ENCODE measurements around the gene IFITM2.
"Not testable (repeated sequence)": the region's sequence is repeated elsewhere in the genome, so short reads cannot be mapped to it uniquely, and the experiment has no call there.

Gene IFITM2

GRCh38 chr11:349270-349954, 41.8 kb downstream of the IFITM2 start:
- DNase-seq = not testable (repeated sequence)

DNA sequence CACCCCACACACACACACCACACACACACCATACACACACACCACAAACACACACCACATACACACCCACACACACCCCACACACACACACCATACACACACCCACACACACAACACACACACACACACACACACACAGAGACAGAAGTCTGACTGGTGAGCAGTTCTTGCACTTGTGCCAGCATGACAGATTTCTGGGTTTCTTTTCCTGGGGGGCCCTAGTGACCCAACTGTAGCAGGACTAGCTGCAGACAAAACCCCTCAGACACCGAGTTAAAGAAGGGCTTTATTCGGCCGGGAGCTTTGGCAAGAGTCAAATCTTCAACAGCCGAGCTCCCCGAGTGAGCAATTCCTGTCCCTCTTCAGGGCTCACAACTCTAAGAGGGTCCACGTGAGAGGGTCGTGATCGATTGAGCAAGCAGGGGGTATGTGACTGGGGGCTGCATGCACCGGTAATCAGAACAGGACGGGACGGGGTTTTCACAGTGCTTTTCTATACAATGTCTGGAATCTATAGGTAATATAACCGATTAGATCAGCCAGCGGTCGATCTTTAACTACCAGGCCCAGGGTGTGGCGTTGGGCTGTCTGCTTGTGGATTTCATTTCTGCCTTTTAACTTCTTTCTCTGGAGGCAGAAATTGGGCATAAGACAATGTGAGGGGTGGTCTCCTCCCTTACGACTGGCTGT, 42.6 kb downstream of the IFITM2 start:
- not testable (repeated sequence) for DNase-seq

- DNase-seq = no peak
Observed at GRCh38 chr11:350723-351255, 43.2 kb downstream of the IFITM2 start.

DNA sequence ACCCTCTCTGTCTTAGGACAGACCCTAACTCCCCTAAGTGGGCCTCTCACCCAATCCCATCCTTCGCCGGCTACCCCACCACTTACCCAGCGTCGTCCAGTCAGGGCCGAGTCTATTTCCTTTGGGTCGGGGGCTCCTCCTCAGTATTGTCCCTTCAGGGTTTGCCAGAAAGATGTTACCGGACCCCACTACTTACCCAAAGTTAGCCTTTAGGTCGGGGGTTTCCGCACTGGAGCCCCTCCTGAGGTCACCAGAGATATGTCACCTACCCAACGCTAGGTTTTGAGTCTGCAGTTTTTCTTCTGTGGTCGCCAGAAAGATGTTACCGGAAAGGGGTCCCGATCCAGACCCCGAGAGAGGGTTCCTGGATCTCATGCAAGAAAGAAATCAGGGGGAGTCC, 43.8 kb downstream of the IFITM2 start:
- DNase-seq = no peak

DNA sequence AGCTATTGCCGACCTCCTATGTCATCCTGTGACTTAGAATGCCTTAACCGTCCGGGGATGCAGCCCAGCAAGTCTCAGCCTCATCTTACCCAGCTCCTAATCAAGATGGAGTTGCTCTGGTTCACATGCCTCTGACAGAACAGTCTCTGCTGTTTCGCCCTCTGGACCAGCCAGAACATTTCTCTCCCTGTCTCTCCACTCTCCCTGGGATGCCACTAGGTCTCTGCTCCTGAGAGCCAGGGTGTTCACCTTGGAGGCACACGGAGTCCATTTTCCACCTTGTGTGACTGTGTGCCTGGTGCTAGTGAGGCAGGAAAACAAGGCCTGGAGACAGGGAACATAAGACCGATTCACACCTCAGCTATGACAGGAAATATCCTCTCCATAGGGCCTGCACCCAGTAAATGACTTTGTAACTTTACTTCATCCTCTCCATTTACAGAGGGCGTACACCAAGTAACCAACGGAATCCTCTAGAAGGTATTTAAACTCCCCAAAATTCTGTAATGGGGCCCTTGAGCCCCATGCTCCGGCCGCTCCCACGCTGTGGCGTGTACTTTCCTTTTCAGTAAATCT, 44.9 kb downstream of the IFITM2 start:
- no peak for DNase-seq

GRCh38 chr11:353179-353873, 45.7 kb downstream of the IFITM2 start:
- peak; percentile 67 for DNase-seq

DNA sequence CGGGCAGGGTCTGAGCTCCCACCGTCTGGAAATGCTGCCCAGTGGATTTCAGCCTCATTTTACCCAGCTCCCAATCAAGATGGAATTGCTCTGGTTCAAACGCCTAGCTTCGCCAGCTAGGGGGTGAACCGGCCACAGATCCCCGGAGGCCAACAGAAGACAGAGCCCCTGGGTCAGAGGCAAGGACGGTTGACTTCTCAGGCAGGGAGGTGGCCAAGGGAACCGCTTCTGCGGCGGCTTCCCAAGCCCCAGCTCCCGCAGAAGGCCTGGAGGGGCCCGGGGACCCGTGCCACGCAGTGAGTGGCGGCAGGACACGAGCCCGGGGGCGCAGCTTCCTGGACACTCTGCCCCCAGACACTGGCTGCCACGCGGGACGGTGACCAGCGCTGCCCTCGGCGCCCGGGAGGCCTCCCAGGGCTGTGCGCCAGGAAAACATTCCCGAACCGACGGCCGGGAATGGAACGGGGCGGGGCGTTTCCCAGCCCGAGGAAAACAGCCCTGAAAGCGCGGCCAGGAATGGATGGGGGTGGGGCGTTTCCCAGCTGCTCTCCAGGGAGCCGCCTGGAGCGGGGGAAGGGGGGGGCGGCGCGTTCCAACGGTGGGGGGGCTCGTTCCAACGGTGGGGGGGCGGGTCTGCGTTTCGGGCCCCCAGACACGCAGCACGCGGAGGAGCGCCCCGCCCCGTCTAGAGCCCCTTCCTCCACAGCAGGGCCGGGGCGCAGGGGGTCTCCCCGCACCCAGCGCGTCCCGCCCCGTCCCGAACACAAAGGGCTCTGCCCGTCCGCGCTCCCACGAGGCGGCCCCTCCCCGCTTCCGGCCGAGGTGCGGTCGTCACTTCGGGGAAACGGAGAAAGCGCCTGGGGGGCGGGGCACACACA, 48.2 kb downstream of the IFITM2 start:
- peak; percentile 92 for DNase-seq

DNA sequence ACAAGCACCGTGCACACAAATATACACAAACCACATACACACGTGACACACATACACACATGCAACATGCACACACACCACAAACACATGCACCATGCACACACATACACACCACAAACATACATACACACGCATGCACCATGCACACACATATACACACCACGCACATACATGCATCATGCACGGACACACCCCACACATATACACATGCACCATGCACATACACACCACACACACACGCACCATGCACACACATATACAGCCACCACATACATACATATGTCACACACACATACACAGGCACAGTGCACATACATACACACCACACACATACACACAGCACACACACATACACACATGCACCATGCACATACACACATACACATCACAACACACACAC, 49.0 kb downstream of the IFITM2 start:
- no peak for DNase-seq

- DNase-seq = no peak
Observed at GRCh38 chr11:357582-357981, 50.0 kb downstream of the IFITM2 start.

DNA sequence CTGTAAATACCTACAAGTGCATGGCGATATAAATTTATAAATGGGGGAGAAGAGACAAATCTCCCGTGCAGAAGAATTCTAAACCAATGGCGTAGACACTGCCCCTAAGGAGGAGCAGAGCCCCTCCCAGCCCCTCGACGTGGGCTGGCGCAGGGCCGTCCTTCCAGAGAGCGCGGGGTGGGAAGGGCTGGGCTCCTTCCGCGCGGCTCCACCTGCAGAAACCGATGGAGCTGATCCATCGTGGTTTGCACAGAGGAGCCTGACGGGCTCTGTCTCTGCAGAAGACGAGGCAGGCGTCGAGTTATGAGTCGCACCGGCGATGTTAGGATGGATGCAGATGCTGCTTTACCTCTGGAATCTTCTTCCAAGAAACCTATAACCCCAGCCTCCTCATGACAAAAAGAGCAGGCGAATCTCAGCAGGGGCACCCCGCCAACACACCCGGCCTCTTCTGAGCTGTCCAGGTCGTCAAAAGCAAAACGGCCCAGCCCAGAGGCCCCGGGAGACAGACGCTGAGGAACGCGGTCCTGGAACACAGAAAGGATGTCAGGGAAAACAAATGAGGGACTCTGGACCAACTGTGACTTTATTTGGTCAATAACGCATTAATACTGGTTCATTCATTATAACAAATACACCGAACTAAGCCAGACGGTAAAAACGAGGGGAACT, 50.6 kb downstream of the IFITM2 start:
- no peak for DNase-seq
